ENCODE data around the gene BAIAP2L2.

The BAIAP2L2 gene

GRCh38 chr22:38086001-38086845 is 24.3 kb downstream of the BAIAP2L2 start:
- Histone ChIP-seq H3K27me3 (ENCODE audit: insufficient read depth, poor library complexity, severe bottlenecking) (peaks cover 22% of the 10 kb centered on the region), H3K27ac (replicated peaks) (no peak overlapping the region), H3K4me3 (replicated peaks; ENCODE audit: insufficient read depth, low read length) (no peak overlapping the region)
- TF ChIP-seq, protein P1, sequence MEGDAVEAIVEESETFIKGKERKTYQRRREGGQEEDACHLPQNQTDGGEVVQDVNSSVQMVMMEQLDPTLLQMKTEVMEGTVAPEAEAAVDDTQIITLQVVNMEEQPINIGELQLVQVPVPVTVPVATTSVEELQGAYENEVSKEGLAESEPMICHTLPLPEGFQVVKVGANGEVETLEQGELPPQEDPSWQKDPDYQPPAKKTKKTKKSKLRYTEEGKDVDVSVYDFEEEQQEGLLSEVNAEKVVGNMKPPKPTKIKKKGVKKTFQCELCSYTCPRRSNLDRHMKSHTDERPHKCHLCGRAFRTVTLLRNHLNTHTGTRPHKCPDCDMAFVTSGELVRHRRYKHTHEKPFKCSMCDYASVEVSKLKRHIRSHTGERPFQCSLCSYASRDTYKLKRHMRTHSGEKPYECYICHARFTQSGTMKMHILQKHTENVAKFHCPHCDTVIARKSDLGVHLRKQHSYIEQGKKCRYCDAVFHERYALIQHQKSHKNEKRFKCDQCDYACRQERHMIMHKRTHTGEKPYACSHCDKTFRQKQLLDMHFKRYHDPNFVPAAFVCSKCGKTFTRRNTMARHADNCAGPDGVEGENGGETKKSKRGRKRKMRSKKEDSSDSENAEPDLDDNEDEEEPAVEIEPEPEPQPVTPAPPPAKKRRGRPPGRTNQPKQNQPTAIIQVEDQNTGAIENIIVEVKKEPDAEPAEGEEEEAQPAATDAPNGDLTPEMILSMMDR (IDR thresholded peaks at IDR 0.05; ENCODE audit: insufficient read depth, low read length) = no peak
- TF ChIP-seq GABPA (IDR thresholded peaks at IDR 0.05; ENCODE audit: low read depth) = no peak
- TF ChIP-seq, protein P2, sequence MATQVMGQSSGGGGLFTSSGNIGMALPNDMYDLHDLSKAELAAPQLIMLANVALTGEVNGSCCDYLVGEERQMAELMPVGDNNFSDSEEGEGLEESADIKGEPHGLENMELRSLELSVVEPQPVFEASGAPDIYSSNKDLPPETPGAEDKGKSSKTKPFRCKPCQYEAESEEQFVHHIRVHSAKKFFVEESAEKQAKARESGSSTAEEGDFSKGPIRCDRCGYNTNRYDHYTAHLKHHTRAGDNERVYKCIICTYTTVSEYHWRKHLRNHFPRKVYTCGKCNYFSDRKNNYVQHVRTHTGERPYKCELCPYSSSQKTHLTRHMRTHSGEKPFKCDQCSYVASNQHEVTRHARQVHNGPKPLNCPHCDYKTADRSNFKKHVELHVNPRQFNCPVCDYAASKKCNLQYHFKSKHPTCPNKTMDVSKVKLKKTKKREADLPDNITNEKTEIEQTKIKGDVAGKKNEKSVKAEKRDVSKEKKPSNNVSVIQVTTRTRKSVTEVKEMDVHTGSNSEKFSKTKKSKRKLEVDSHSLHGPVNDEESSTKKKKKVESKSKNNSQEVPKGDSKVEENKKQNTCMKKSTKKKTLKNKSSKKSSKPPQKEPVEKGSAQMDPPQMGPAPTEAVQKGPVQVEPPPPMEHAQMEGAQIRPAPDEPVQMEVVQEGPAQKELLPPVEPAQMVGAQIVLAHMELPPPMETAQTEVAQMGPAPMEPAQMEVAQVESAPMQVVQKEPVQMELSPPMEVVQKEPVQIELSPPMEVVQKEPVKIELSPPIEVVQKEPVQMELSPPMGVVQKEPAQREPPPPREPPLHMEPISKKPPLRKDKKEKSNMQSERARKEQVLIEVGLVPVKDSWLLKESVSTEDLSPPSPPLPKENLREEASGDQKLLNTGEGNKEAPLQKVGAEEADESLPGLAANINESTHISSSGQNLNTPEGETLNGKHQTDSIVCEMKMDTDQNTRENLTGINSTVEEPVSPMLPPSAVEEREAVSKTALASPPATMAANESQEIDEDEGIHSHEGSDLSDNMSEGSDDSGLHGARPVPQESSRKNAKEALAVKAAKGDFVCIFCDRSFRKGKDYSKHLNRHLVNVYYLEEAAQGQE (IDR thresholded peaks at IDR 0.05; ENCODE audit: insufficient replicate concordance, low read depth) = no peak
- no peak for TF ChIP-seq SPI1 (IDR thresholded peaks at IDR 0.05; ENCODE audit: borderline replicate concordance, low read depth)
- TF ChIP-seq POLR2AphosphoS5 (IDR thresholded peaks at IDR 0.05; ENCODE audit: low read depth) = no peak
- DNase-seq (ENCODE audit: low read depth in 1 of 2, low spot score in 1 of 2) = no peak

- Histone ChIP-seq H3K27ac (replicated peaks) (no peak overlapping the region), H3K27me3 (ENCODE audit: insufficient read depth, poor library complexity, severe bottlenecking) (peaks cover 28% of the 10 kb centered on the region), H3K4me3 (replicated peaks; ENCODE audit: insufficient read depth, low read length) (no peak overlapping the region)
- TF ChIP-seq POLR2AphosphoS5 (IDR thresholded peaks at IDR 0.05; ENCODE audit: low read depth) (no peak), GABPA (IDR thresholded peaks at IDR 0.05; ENCODE audit: low read depth) (no peak), SPI1 (IDR thresholded peaks at IDR 0.05; ENCODE audit: borderline replicate concordance, low read depth) (no peak)
- TF ChIP-seq, protein P2 (IDR thresholded peaks at IDR 0.05; ENCODE audit: insufficient replicate concordance, low read depth) = no peak
- TF ChIP-seq, protein P1 (IDR thresholded peaks at IDR 0.05; ENCODE audit: insufficient read depth, low read length) = no peak
- DNase-seq (ENCODE audit: low read depth in 1 of 2, low spot score in 1 of 2) = no peak
These were observed 25.0 kb downstream of the BAIAP2L2 start for GRCh38 chr22:38085501-38085900.

GRCh38 chr22:38085056-38085455 is 25.4 kb downstream of the BAIAP2L2 start:
- H3K4me3 ChIP-seq (replicated peaks; ENCODE audit: insufficient read depth, low read length) = no peak overlapping the region
- H3K27ac ChIP-seq (replicated peaks) = no peak overlapping the region
- TF ChIP-seq, protein P1 (IDR thresholded peaks at IDR 0.05; ENCODE audit: insufficient read depth, low read length) = no peak
- no peak for TF ChIP-seq SPI1 (IDR thresholded peaks at IDR 0.05; ENCODE audit: borderline replicate concordance, low read depth)
- TF ChIP-seq, protein P2 (IDR thresholded peaks at IDR 0.05; ENCODE audit: insufficient replicate concordance, low read depth) = no peak
- no peak for TF ChIP-seq GABPA (IDR thresholded peaks at IDR 0.05; ENCODE audit: low read depth)
- no peak for TF ChIP-seq POLR2AphosphoS5 (IDR thresholded peaks at IDR 0.05; ENCODE audit: low read depth)
- H3K27me3 ChIP-seq (ENCODE audit: insufficient read depth, poor library complexity, severe bottlenecking) = peaks cover 32% of the 10 kb centered on the region
- DNase-seq (ENCODE audit: low read depth in 1 of 2, low spot score in 1 of 2) = no peak

All from HL-60 (cell line).